ENCODE measurements around the gene SPSB4. TPM values are rescaled to one million over a fixed set of nuclear protein-coding genes. Genes with fewer than 3 reads are reported as not detected.

The SPSB4 gene
- total RNA-seq, 2 donors from 2014 or later = 7.5 to 8.2 TPM

DNA sequence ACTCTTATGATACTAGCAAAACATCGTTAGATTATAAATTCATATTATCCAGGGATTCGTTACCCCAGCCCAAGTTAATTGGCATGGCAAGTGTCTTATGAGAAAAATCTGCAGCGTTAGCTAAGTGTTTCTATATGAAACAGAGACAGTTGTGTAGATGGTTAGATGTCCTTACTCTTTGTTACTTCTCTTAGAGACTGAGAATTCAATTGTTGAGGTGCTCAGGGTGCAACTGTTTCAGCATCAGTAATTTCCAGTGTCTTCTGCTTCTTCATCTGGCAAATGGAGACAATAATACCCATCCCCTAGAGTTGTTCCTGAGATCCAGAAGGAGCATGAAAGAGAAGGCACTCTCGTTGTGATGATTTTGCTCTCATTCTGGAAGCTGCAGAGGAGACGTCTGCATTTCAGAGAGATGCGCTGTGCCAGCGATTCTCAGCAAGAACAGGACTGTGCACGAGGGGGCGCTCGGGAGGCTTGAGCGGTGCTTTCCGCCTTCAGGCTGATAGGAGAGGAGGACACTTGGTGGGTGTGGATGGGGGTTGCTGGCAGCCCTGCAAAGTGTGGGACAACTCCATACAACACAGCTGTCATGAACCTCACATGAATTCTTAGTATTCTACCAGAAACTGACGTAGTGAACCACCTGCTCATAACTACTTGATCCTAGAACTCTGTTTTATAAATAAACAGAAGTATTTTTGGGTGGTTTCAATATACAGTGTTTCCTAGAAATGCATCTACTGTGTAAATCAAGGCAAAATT is 39.7 kb upstream of the SPSB4 start:
- no peaks in the 10 kb centered on the region for H3K9me3 Mint-ChIP-seq
- H3K36me3 ChIP-seq (ENCODE audit: control insufficient read depth, insufficient read depth, low read length) = no peaks in the 10 kb centered on the region
- H3K4me3 Mint-ChIP-seq = no peak overlapping the region
- no peak overlapping the region for H3K27ac ChIP-seq (ENCODE audit: low read depth, low read length)
- no peaks in the 10 kb centered on the region for H3K36me3 Mint-ChIP-seq (ENCODE audit: low read depth)
- H3K4me3 ChIP-seq (ENCODE audit: low read length) = no peak overlapping the region
- H3K4me1 Mint-ChIP-seq = no peaks in the 10 kb centered on the region
- WGBS, 2 experiments (ENCODE audit: insufficient coverage in 1 of 2, insufficient read length in 1 of 2) = 15 to 24% methylated on average over 4 to 13 of the region's 13 CpGs
- H3K27me3 ChIP-seq (ENCODE audit: control insufficient read depth, insufficient read depth, low read length, poor library complexity, severe bottlenecking) = no peaks in the 10 kb centered on the region
- no peak overlapping the region for H3K9ac ChIP-seq (ENCODE audit: extremely low read depth, low read length, poor library complexity, severe bottlenecking)
- H3K9me3 ChIP-seq (ENCODE audit: control insufficient read depth, low read length) = no peaks in the 10 kb centered on the region
- TF ChIP-seq, protein P1, sequence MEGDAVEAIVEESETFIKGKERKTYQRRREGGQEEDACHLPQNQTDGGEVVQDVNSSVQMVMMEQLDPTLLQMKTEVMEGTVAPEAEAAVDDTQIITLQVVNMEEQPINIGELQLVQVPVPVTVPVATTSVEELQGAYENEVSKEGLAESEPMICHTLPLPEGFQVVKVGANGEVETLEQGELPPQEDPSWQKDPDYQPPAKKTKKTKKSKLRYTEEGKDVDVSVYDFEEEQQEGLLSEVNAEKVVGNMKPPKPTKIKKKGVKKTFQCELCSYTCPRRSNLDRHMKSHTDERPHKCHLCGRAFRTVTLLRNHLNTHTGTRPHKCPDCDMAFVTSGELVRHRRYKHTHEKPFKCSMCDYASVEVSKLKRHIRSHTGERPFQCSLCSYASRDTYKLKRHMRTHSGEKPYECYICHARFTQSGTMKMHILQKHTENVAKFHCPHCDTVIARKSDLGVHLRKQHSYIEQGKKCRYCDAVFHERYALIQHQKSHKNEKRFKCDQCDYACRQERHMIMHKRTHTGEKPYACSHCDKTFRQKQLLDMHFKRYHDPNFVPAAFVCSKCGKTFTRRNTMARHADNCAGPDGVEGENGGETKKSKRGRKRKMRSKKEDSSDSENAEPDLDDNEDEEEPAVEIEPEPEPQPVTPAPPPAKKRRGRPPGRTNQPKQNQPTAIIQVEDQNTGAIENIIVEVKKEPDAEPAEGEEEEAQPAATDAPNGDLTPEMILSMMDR (conservative IDR thresholded peaks at IDR 0.05) = peak; percentile 94
- no peaks in the 10 kb centered on the region for H3K4me1 ChIP-seq (ENCODE audit: control insufficient read depth, insufficient read depth, low read length)
- DNase-seq = peak; percentile 97
- peaks cover 6% of the 10 kb centered on the region for H3K27me3 Mint-ChIP-seq (ENCODE audit: insufficient read depth)
- no peak overlapping the region for H3K27ac Mint-ChIP-seq

DNA sequence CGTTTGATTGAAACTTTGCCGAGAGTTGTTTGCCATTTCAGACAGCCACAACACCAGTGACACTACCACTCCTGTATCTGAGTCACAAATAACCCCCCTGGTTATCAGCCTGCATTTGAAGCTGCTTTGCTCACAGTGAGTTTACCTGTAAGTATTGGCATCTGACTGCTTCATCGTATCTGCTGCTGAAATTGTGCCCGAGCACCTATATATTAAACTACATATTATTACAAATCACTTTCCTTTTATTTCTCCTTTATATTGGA is 39.2 kb upstream of the SPSB4 start:
- WGBS, 2 experiments (ENCODE audit: insufficient coverage in 1 of 2, insufficient read length in 1 of 2) = 50 to 69% methylated on average over 2 to 4 of the region's 4 CpGs
- H3K27ac Mint-ChIP-seq = no peak overlapping the region
- TF ChIP-seq, protein P1 (conservative IDR thresholded peaks at IDR 0.05) = no peak
- H3K27ac ChIP-seq (ENCODE audit: low read depth, low read length) = no peak overlapping the region
- H3K9me3 Mint-ChIP-seq = no peaks in the 10 kb centered on the region
- H3K36me3 ChIP-seq (ENCODE audit: control insufficient read depth, insufficient read depth, low read length) = no peaks in the 10 kb centered on the region
- no peaks in the 10 kb centered on the region for H3K36me3 Mint-ChIP-seq (ENCODE audit: low read depth)
- no peak overlapping the region for H3K4me3 ChIP-seq (ENCODE audit: low read length)
- H3K4me1 Mint-ChIP-seq = no peaks in the 10 kb centered on the region
- no peak overlapping the region for H3K4me3 Mint-ChIP-seq
- no peaks in the 10 kb centered on the region for H3K9me3 ChIP-seq (ENCODE audit: control insufficient read depth, low read length)
- no peak for DNase-seq
- H3K9ac ChIP-seq (ENCODE audit: extremely low read depth, low read length, poor library complexity, severe bottlenecking) = no peak overlapping the region
- H3K27me3 Mint-ChIP-seq (ENCODE audit: insufficient read depth) = peaks cover 6% of the 10 kb centered on the region
- no peaks in the 10 kb centered on the region for H3K27me3 ChIP-seq (ENCODE audit: control insufficient read depth, insufficient read depth, low read length, poor library complexity, severe bottlenecking)
- no peaks in the 10 kb centered on the region for H3K4me1 ChIP-seq (ENCODE audit: control insufficient read depth, insufficient read depth, low read length)

DNA sequence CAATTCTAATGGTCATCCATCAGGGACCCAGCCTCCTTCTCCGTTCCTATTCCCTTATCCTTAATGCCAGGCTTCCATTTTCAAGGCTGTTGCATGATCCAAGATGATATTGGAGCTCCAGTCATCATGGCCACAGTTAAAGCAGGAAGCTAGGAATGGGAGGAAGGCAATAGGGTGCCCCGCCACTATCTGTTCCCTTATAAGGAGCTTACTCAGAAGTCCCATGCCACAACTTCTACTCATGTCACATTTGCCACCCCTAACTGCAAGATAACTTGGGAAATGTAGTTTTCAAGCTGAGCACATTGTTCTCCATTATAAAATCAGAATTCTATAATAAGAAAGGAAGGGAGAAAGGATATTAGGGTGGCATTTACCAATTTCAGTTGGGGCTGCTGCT is 38.6 kb upstream of the SPSB4 start:
- H3K9me3 ChIP-seq (ENCODE audit: control insufficient read depth, low read length) = no peaks in the 10 kb centered on the region
- H3K9ac ChIP-seq (ENCODE audit: extremely low read depth, low read length, poor library complexity, severe bottlenecking) = no peak overlapping the region
- WGBS, 2 experiments (ENCODE audit: insufficient coverage in 1 of 2, insufficient read length in 1 of 2) = 89% methylated on average over 2 of the region's 2 CpGs; no CpG with 5 or more reads in 1 of the 2 experiments
- no peak overlapping the region for H3K4me3 ChIP-seq (ENCODE audit: low read length)
- no peak overlapping the region for H3K27ac Mint-ChIP-seq
- H3K27ac ChIP-seq (ENCODE audit: low read depth, low read length) = no peak overlapping the region
- no peak for DNase-seq
- no peaks in the 10 kb centered on the region for H3K36me3 Mint-ChIP-seq (ENCODE audit: low read depth)
- H3K4me1 Mint-ChIP-seq = no peaks in the 10 kb centered on the region
- no peaks in the 10 kb centered on the region for H3K9me3 Mint-ChIP-seq
- no peaks in the 10 kb centered on the region for H3K4me1 ChIP-seq (ENCODE audit: control insufficient read depth, insufficient read depth, low read length)
- H3K27me3 Mint-ChIP-seq (ENCODE audit: insufficient read depth) = peaks cover 6% of the 10 kb centered on the region
- no peaks in the 10 kb centered on the region for H3K36me3 ChIP-seq (ENCODE audit: control insufficient read depth, insufficient read depth, low read length)
- H3K27me3 ChIP-seq (ENCODE audit: control insufficient read depth, insufficient read depth, low read length, poor library complexity, severe bottlenecking) = no peaks in the 10 kb centered on the region
- TF ChIP-seq, protein P1 (conservative IDR thresholded peaks at IDR 0.05) = no peak
- H3K4me3 Mint-ChIP-seq = no peak overlapping the region
